PFSK-1 (cell line): ENCODE results near the gene TMEM30B.

Source experiments
- FOXP2 ChIP-seq: optimal IDR thresholded peaks from 2 replicates; pipeline ENCODE3; 2011; ENCODE audit warnings: borderline replicate concordance, control low read depth, inconsistent platforms; ENCODE audit not compliant: insufficient read depth; ENCODE audit errors: extremely low read length, extremely low read depth
- POLR2AphosphoS5 ChIP-seq: IDR thresholded peaks from 2 replicates; pipeline ENCODE4 v1.6.1; 2012; ENCODE audit warnings: low read depth, mild to moderate bottlenecking, control low read depth, low read length, moderate library complexity
- SIN3A ChIP-seq: IDR thresholded peaks from 2 replicates; pipeline ENCODE4 v1.6.1; 2012; ENCODE audit warnings: mild to moderate bottlenecking, low read length, moderate library complexity, borderline replicate concordance; ENCODE audit not compliant: insufficient read depth
- TAF1 ChIP-seq: IDR thresholded peaks from 2 replicates; pipeline ENCODE4 v1.6.1; 2012; ENCODE audit warnings: low read length, control low read depth, borderline replicate concordance; ENCODE audit not compliant: insufficient read depth
- TF ChIP-seq, protein P1 (sequence below), 2 experiments: IDR thresholded peaks; 2 replicates each; pipeline versions ENCODE4 v1.6.1 to v1.8.0; 2011 to 2012; ENCODE audit warnings: low read depth in 2 of 2, low read length in 2 of 2, control low read depth in 1 of 2, inconsistent platforms in 1 of 2, mild to moderate bottlenecking in 1 of 2, moderate library complexity in 1 of 2; ENCODE audit not compliant: insufficient read depth in 1 of 2

The TMEM30B gene

DNA sequence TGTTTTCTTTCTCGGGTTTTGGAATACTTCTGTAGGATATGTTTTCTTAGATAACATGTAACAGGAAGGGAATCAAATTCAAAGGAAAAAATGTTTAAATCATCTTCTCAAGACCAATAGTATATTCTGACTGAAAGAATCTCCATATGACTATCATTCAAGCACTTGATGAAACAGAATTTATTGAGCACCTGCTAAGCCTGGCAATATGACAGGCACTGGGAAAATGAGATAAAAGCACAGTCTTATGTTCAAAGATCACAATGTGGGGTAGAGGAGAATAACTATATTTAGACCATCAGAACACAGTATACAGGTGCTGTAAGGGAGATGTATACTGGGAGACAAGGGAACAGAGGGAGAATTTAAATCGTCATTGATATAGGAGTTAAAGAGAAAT lies 19.1 kb upstream of the TMEM30B start:
- TF ChIP-seq POLR2AphosphoS5 (no peak), TAF1 (no peak), FOXP2 (no peak), SIN3A (no peak)
- TF ChIP-seq, protein P1, sequence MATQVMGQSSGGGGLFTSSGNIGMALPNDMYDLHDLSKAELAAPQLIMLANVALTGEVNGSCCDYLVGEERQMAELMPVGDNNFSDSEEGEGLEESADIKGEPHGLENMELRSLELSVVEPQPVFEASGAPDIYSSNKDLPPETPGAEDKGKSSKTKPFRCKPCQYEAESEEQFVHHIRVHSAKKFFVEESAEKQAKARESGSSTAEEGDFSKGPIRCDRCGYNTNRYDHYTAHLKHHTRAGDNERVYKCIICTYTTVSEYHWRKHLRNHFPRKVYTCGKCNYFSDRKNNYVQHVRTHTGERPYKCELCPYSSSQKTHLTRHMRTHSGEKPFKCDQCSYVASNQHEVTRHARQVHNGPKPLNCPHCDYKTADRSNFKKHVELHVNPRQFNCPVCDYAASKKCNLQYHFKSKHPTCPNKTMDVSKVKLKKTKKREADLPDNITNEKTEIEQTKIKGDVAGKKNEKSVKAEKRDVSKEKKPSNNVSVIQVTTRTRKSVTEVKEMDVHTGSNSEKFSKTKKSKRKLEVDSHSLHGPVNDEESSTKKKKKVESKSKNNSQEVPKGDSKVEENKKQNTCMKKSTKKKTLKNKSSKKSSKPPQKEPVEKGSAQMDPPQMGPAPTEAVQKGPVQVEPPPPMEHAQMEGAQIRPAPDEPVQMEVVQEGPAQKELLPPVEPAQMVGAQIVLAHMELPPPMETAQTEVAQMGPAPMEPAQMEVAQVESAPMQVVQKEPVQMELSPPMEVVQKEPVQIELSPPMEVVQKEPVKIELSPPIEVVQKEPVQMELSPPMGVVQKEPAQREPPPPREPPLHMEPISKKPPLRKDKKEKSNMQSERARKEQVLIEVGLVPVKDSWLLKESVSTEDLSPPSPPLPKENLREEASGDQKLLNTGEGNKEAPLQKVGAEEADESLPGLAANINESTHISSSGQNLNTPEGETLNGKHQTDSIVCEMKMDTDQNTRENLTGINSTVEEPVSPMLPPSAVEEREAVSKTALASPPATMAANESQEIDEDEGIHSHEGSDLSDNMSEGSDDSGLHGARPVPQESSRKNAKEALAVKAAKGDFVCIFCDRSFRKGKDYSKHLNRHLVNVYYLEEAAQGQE (IDR thresholded peaks at IDR 0.05; ENCODE audit: insufficient read depth in 1 of 2, low read depth in 2 of 2, low read length in 2 of 2), result no peak

DNA sequence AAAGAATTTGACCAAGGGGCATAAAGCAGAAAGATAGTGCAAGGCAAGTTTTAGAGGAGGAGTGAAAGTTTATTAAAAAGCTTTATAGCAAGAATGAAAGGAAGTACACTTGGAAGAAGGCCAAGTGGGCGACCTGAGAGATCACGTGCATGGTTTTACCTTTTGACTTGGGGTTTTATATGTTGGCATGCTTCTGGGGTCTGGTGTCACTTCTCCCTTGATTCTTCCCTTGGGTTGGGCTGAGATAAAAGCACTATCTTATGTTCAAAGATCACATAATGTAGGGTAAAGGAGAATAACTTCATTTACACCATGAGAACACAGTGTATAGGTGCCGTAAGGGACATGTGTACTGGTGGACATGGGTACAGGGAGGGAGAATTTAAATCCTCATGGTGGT lies 17.7 kb upstream of the TMEM30B start:
- TF ChIP-seq SIN3A, result no peak
- TF ChIP-seq FOXP2, result no peak
- TF ChIP-seq TAF1, result no peak
- TF ChIP-seq, protein P1 (IDR thresholded peaks at IDR 0.05; ENCODE audit: insufficient read depth in 1 of 2, low read depth in 2 of 2, low read length in 2 of 2), result no peak

DNA sequence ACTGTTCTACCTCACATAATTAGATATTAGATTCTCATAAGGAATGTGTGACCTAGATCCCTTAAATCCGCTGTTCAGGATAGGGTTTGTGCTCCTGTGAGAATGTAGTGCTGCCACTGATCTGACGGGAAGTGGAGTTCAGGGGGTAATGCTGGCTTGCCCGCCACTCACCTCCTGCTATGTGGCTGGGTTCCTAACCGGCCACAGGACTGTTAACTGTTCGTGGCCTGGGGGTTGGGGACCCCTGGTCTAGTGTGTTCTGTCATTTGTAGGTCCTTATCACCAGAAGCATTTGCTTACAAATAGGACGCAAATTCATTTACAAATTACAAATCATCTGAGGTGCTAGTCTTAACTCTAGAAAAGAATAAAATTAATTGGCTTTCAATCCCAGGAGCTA lies 16.4 kb upstream of the TMEM30B start:
- TF ChIP-seq TAF1 (no peak), SIN3A (no peak), FOXP2 (no peak), POLR2AphosphoS5 (no peak)
- TF ChIP-seq, protein P1 (IDR thresholded peaks at IDR 0.05; ENCODE audit: insufficient read depth in 1 of 2, low read depth in 2 of 2, low read length in 2 of 2), result no peak

DNA sequence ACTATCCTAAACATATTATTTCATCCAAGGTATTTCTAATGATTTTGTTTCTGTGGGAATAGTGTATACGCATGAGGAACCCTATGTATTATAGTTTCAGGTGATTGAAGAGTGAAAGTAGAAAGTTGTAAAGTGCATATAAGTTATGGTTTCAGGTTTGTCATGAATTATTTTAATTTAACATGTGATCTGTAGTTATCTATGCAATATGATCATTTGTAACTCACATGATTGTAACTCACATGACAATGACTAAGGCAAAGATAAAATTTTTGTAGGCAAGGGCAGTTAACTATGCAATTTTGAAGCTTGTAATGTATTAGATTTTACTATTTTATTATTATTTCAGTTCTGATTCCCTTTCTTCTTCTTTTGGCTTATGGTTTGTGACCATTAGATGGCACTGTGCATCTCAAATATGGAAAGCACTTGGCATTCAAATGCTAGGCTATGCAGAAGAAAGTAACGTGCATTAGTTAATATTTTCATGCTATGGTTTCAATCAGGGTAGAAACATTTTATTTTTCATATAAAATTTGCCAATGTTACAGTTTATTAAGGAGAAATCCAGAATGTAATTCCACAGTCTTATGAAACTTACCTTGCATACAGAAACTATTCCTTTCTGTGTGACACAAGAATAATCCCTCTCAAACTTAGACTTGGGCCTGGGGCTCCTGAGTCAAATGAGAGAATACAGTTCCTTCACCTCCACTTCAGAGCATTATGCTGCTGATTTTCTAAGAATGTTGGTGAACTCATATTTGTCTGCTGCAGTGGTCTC lies 15.8 kb upstream of the TMEM30B start:
- TF ChIP-seq FOXP2 (no peak), POLR2AphosphoS5 (no peak), SIN3A (no peak), TAF1 (no peak)
- TF ChIP-seq, protein P1 (IDR thresholded peaks at IDR 0.05; ENCODE audit: insufficient read depth in 1 of 2, low read depth in 2 of 2, low read length in 2 of 2), result no peak

DNA sequence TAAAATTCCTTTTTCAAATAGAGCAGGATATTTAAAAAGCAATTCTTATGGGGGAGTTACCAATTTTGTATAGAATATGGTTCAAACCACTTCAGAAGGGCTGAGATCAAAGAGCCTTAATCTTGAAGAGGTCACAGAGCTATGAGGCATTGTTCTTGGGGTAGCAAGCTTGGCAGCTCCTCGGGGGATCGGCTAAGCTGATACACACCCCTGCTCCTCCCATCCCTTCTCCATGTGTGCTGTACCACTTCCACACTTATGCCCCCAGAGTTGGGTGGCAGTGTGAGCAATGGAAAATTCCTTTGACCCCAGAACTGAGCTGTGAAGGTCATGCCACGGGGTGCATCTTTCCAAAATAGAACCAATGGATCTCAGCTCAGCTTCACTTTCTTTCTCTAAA lies 15.0 kb upstream of the TMEM30B start:
- no peak for TF ChIP-seq FOXP2
- no peak for TF ChIP-seq SIN3A
- no peak for TF ChIP-seq TAF1
- no peak for TF ChIP-seq POLR2AphosphoS5
- TF ChIP-seq, protein P1 (IDR thresholded peaks at IDR 0.05; ENCODE audit: insufficient read depth in 1 of 2, low read depth in 2 of 2, low read length in 2 of 2), result no peak
